Lower lobe of right lung (tissue), 2 donors: ENCODE data around the gene ACBD6. TPM values are rescaled to one million over a fixed set of nuclear protein-coding genes. Genes with fewer than 3 reads are reported as not detected.

ENCODE experiments used
- ATAC-seq, 2 donors: fragments of 200-7000 bp; cut with Tn5 transposase; one replicate each; pipeline ENCODE4 v1.9.1; 2020 to 2022; ENCODE audit warnings: mild to moderate bottlenecking in 2 of 2, moderate library complexity in 2 of 2
- DNase-seq: peaks from one replicate; pipeline ENCODE4 v3.0.0-alpha.2; 2020
- H3K27ac ChIP-seq: fragments of 200-600 bp; one replicate; pipeline ENCODE4 v1.8.0; 2022
- H3K27me3 ChIP-seq: fragments of 200-600 bp; one replicate; pipeline ENCODE4 v1.8.0; 2022; ENCODE audit warnings: low read depth
- H3K36me3 ChIP-seq: fragments of 200-600 bp; one replicate; pipeline ENCODE4 v1.8.0; 2022; ENCODE audit warnings: mild to moderate bottlenecking
- H3K4me1 ChIP-seq: fragments of 200-600 bp; one replicate; pipeline ENCODE4 v1.8.0; 2022
- H3K4me3 ChIP-seq: fragments of 200-600 bp; one replicate; pipeline ENCODE4 v1.8.0; 2022; ENCODE audit warnings: mild to moderate bottlenecking
- H3K9me3 ChIP-seq: fragments of 200-600 bp; one replicate; pipeline ENCODE4 v1.8.0; 2022
- CTCF ChIP-seq: fragments of 200-600 bp; IDR thresholded peaks from one replicate; pipeline ENCODE4 v1.8.0; 2022; ENCODE audit warnings: antibody characterized with exemption, mild to moderate bottlenecking
- intact Hi-C: fragments of 100-400 bp; cut with DNase I; formaldehyde crosslinking; loops from one replicate; pipeline ENCODE4 v1.11.0; 2022
- total RNA-seq: library from RNA; stranded (reverse); fragmentation: NEBNext Ultra II Directional; extraction: Animal tissue kit (Norgen Biotek cat#: 25700); gene quantifications from one replicate; pipeline ENCODE4 v1.2.1, GENCODE V29; 2021
- donor health status: DM: no; HTN: yes; CAD: no; lungs with severe emphysema.

ACBD6 gene
- total RNA-seq, 1 donor from 2014 or later = 37.4 TPM

- no peak overlapping the region for H3K27ac ChIP-seq
- DNase-seq (no peak), ATAC-seq (no peak)
- no peak for TF ChIP-seq CTCF
- no peaks in the 10 kb centered on the region for H3K9me3 ChIP-seq
- no peaks in the 10 kb centered on the region for H3K36me3 ChIP-seq
- peaks cover 8% of the 10 kb centered on the region for H3K27me3 ChIP-seq
- intact Hi-C loops = no loop called here
- H3K4me1 ChIP-seq = no peaks in the 10 kb centered on the region
- no peak overlapping the region for H3K4me3 ChIP-seq
Measured at GRCh38 chr1:180265871-180266270, 236.5 kb downstream of the ACBD6 start.

- TF ChIP-seq CTCF = no peak
- H3K9me3 ChIP-seq = no peaks in the 10 kb centered on the region
- ATAC-seq (no peak), DNase-seq (no peak)
- no peak overlapping the region for H3K4me3 ChIP-seq
- no peaks in the 10 kb centered on the region for H3K36me3 ChIP-seq
- H3K27ac ChIP-seq = no peak overlapping the region
- intact Hi-C loops = no loop called here
- H3K27me3 ChIP-seq = peaks cover 14% of the 10 kb centered on the region
- no peaks in the 10 kb centered on the region for H3K4me1 ChIP-seq
Measured at GRCh38 chr1:180265201-180265600, 237.2 kb downstream of the ACBD6 start.

- Histone ChIP-seq H3K9me3 (no peaks in the 10 kb centered on the region), H3K27ac (no peak overlapping the region), H3K36me3 (no peaks in the 10 kb centered on the region), H3K27me3 (peaks cover 20% of the 10 kb centered on the region), H3K4me3 (no peak overlapping the region), H3K4me1 (no peaks in the 10 kb centered on the region)
- TF ChIP-seq CTCF = no peak
- DNase-seq (no peak), ATAC-seq (no peak)
- intact Hi-C loops = no loop called here
Measured at GRCh38 chr1:180264595-180264994, 237.8 kb downstream of the ACBD6 start.

- TF ChIP-seq CTCF = no peak
Measured at GRCh38 chr1:180262628-180263488, 239.5 kb downstream of the ACBD6 start.

GRCh38 chr1:180261524-180262155, 240.7 kb downstream of the ACBD6 start:
- H3K9me3 ChIP-seq = no peaks in the 10 kb centered on the region
- no peak for DNase-seq
- no peak overlapping the region for H3K4me3 ChIP-seq
- no peaks in the 10 kb centered on the region for H3K36me3 ChIP-seq
- TF ChIP-seq CTCF = no peak
- no peak for ATAC-seq
- no peaks in the 10 kb centered on the region for H3K4me1 ChIP-seq
- H3K27me3 ChIP-seq = peaks cover 48% of the 10 kb centered on the region
- intact Hi-C loops = no loop called here
- H3K27ac ChIP-seq = no peak overlapping the region

More at GRCh38 chr1:180262628-180263488, 239.5 kb downstream of the ACBD6 start:
- no peaks in the 10 kb centered on the region for H3K36me3 ChIP-seq
- no peaks in the 10 kb centered on the region for H3K9me3 ChIP-seq
- no peak for ATAC-seq
- DNase-seq = no peak
- no peaks in the 10 kb centered on the region for H3K4me1 ChIP-seq
- intact Hi-C loops = no loop called here
- H3K4me3 ChIP-seq = no peak overlapping the region
- no peak overlapping the region for H3K27ac ChIP-seq
- H3K27me3 ChIP-seq = peaks cover 36% of the 10 kb centered on the region
